HG02943 (cell line): ENCODE data around the gene NELFB.

Experiments
- ATAC-seq: cut with Tn5 transposase; IDR thresholded peaks from one replicate; pipeline ENCODE4 v1.9.1; 2021; ENCODE audit warnings: mild to moderate bottlenecking, low read depth, moderate library complexity; ENCODE audit not compliant: unreplicated experiment

NELFB gene

GRCh38 chr9:137301081-137301947 is 46.2 kb downstream of the NELFB start:
- peak; percentile 4 for ATAC-seq

DNA sequence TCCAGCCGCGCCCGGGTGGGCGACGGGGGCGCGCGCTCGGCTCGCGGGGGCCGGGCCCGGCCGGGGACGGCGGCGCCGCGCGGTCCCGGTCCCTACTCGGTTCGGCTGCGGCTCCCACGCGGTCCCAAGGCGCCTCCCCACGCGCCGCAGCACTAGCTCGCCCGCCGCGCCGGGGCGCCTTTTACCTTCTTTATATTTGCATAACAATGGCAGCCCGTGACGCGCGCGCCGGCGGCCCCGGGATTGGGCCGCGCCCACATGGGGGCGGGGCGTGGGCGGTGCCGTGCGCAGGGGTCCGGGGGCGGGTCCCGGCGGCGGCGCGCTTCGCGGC is 47.0 kb downstream of the NELFB start, which contains the start of gene NRARP:
TSS of gene NRARP (minus strand) at position 154 of the 331 bp plus-strand sequence. CDS start 343 bp downstream, outside the sequence.
- ATAC-seq, result peak; percentile 50

DNA sequence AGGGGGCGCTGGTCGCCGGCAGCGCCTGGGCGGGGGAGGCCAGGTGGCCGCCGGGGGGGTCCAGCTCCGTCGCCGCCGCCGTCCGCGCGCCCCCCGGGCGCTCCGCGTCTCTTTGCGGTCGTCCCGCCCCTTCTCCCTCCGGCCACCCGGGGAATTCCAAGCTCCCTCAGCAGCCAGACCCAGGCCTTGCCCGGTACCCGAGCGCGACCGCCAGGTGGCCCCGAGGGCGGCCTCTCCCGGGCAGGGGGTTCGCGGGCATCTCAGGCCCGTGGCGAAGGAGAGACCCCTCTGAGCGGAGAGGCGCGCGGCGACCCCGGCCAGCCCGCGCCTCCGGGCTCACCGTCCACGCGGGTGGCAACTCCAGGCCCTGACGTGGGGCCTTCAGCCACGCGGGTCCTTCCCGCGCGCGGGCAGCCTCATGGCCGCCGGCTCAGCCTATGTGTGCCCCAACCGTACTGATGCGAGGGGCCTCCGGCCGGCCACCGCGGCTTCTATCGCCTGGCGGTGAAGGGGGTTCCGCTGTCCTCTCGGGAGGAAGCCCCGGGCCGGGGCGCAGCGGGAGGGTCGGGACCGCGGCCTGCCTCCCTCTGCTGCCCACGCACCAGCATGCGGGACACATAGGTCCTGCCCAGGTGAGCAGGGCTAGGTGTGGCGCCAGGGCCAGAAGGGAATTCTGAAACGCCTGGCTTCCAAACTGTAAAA is 47.5 kb downstream of the NELFB start:
- peak; percentile 42 for ATAC-seq

GRCh38 chr9:137303151-137303892 is 48.2 kb downstream of the NELFB start:
- no peak for ATAC-seq

- ATAC-seq, result no peak
These were observed 48.8 kb downstream of the NELFB start for GRCh38 chr9:137303893-137304382.

- ATAC-seq, result no peak
These were observed 49.4 kb downstream of the NELFB start for GRCh38 chr9:137304383-137305059.

DNA sequence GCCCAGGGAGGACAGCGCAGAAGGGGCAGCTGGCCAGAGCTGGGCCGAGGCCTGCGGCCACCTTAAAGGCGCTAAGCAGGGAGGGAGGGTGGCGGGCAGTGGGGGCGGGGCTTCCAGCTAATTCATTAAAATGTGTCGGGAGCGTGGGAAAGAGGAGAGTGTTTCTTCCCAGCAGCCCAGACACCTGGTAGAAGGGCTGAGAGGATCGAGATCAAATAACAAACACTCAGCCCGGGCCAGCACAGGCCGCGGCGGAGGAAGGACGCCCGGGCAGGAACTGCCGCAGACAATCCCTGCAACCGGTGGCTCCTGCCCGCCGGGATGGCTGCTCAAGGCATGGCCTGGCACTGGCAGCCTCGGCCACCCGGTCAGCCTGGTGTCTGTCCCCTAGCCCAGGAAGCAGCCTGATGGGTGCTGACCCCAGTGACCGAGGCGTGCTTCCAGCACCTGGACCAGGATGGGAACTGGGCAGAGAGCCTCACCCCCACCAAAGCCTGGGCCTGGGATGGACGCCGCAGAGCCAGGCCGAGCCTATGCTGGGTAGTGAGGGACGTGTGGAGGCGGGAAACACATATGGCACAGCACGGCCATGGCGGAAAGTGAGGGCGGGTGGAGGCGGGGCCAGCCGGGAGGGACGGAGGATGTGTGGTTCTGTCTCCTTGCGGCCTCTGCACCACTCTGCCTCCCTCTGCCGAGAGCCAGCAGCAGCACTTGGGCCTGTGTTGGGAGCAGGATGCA is 50.1 kb downstream of the NELFB start:
- ATAC-seq, result no peak

- ATAC-seq, result no peak
These were observed 50.6 kb downstream of the NELFB start for GRCh38 chr9:137305798-137306065.

- no peak for ATAC-seq
These were observed 51.1 kb downstream of the NELFB start for GRCh38 chr9:137306066-137306849.

GRCh38 chr9:137306850-137307254 is 51.7 kb downstream of the NELFB start:
- ATAC-seq, result no peak

DNA sequence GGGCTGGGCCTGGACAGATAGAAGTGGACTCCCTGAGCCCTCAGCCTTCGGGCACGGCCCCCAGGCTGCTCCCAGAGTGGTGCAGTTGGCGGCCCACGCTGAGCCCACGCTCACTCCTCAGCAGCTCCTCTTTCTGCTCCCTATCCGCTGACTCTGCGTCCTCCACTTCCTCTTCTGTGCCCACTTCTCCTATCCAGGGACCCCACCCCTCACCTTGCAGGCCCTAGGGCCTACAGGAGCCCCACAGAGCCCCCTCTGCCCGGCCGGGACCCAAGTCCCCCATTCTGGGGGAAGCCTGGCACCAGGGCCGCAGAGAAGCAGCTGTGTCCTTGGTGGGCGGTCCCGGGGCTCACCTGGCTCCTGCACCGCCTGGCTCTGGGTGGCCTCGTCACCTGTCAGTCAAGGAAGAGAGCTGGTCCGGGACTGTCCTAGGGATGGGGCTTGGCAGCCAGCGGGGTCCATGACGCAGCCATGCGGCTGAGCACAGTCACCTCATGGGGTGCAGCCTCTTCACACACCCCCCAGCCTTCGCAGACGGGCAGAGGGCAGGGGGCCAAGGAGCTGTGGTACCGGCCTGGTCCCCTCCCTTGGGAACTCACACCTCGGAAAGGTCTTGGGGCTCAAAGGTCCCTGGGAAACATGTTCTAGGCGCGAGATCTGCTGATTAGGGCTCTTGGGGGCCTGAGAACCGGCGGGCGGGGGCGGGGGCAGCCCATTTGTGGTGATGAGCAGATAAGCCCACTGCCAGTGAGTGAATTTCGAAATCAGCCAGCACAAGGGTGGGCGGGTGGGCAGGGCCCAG is 52.3 kb downstream of the NELFB start:
- ATAC-seq, result no peak

DNA sequence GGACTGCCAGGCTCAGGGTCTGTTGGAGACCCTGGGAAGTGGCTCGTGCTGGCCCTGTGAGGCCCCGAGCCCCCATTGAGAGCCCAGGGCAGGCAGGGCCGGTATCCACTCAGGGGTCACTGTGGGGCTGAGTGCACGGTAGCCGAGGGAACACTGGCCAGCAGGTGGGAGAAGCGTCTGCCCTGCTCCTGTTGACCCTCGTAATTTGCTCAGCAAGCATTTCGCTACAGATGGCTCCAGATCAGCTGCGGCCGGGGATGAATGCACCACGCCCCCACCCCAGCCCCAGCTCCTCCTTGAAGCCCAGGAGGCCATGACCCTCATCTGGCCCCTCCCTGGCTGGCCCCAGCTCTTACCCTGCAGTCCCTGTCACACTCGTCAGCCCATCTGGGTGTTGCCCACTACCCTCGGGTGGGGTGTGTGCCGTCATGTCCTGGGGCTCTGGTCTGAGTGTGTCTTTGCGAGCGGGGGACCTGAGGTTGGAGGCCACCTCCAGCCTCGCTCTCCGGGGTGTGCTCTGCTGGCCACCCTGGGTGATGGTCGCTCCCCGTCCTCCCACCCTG is 53.0 kb downstream of the NELFB start:
- ATAC-seq, result no peak

GRCh38 chr9:137309368-137310188 is 54.5 kb downstream of the NELFB start:
- no peak for ATAC-seq

- ATAC-seq, result no peak
These were observed 55.3 kb downstream of the NELFB start for GRCh38 chr9:137310189-137311052.

DNA sequence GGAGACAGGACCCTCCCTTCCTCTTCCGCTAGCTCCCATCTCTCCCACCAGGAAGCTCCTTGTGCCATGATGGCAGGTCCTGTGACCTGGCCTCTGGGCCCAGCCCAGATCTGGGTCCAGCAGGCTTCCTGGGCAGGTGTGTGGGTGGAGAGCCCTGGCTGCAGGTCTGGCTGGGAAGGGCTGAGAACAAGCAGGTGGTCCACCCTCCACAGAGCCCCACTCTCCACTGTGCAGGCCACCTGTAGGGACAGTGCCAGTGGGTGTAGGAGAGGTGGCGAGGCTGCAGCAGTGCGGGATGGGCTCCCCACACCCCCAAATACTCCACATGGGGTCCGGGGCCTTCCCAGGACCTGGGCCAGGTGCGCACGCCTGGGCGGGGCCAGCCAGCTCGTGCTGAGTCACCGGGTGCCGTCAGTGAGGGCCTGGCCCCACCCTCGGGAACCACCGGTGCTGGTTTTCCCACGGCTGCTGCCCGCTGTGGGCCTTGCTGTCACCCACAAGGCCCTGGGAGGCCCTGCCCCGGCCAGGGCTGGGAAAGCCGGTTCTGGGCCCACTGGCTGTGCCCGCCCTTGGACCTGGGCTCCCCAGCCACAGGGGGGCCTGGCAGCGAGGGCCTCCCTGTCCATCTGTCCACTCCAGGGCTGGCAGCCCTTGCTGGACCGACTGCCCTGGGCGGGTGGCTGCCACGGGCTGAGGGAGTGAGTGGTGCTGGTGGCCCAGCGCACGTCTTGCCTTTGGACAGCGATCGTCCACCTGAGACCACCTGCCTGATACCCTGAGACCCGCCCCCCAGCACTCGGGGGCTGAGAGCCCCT is 56.3 kb downstream of the NELFB start:
- no peak for ATAC-seq
